HL-60 (cell line): Measurements from ENCODE around the gene RNF26.

Experiments used
- DNase-seq, 2 experiments: peaks; one replicate each; pipeline ENCODE4 v3.0.0-alpha.2; 2010 to 2020; ENCODE audit warnings: low read depth in 1 of 2, low spot score in 1 of 2
- H3K27ac ChIP-seq: fragments of 250-450 bp; sonication (Bioruptor Pico); replicated peaks from 2 replicates; pipeline ENCODE4 v1.5.1; 2020; ENCODE audit warnings: mild to moderate bottlenecking, moderate library complexity
- H3K27me3 ChIP-seq: fragments of 250-450 bp; sonication (Bioruptor Pico); 2 replicates; pipeline ENCODE4 v1.5.1; 2021; ENCODE audit warnings: mild to moderate bottlenecking, moderate library complexity; ENCODE audit not compliant: insufficient read depth, poor library complexity, severe bottlenecking
- H3K4me3 ChIP-seq: replicated peaks from 2 replicates; pipeline ENCODE4 v1.5.1; 2011; ENCODE audit warnings: mild to moderate bottlenecking, control low read depth, low read length; ENCODE audit not compliant: insufficient read depth
- CTCF ChIP-seq: IDR thresholded peaks from one replicate; pipeline ENCODE4 v1.5.1; 2011; ENCODE audit warnings: low read length, control low read depth, inconsistent platforms; ENCODE audit not compliant: insufficient read depth
- GABPA ChIP-seq: IDR thresholded peaks from 2 replicates; pipeline ENCODE4 v1.6.1; 2012; ENCODE audit warnings: low read depth
- POLR2AphosphoS5 ChIP-seq: IDR thresholded peaks from 2 replicates; pipeline ENCODE4 v1.6.1; 2012; ENCODE audit warnings: low read depth
- REST ChIP-seq: IDR thresholded peaks from 2 replicates; pipeline ENCODE4 v1.6.1; 2012; ENCODE audit warnings: low read depth; ENCODE audit not compliant: insufficient replicate concordance
- SPI1 ChIP-seq: IDR thresholded peaks from 2 replicates; pipeline ENCODE4 v1.6.1; 2012; ENCODE audit warnings: low read depth, mild to moderate bottlenecking, borderline replicate concordance

The RNF26 gene

GRCh38 chr11:119369132-119369925, 35.0 kb downstream of the RNF26 start:
- no peak for TF ChIP-seq SPI1
- no peak for TF ChIP-seq POLR2AphosphoS5
- no peak for TF ChIP-seq GABPA
- no peak for TF ChIP-seq CTCF
- TF ChIP-seq REST: no peak
- Histone ChIP-seq H3K27me3 (peaks cover 8% of the 10 kb centered on the region), H3K4me3 (no peak overlapping the region), H3K27ac (no peak overlapping the region)
- DNase-seq: no peak

GRCh38 chr11:119370486-119371046, 36.2 kb downstream of the RNF26 start:
- H3K27me3 ChIP-seq: peaks cover 2% of the 10 kb centered on the region
- no peak overlapping the region for H3K27ac ChIP-seq
- no peak for DNase-seq
- H3K4me3 ChIP-seq: no peak overlapping the region
- no peak for TF ChIP-seq GABPA
- no peak for TF ChIP-seq SPI1
- no peak for TF ChIP-seq POLR2AphosphoS5
- no peak for TF ChIP-seq REST
- TF ChIP-seq CTCF: no peak

GRCh38 chr11:119371067-119371601, 36.8 kb downstream of the RNF26 start:
- no peak for TF ChIP-seq REST
- TF ChIP-seq POLR2AphosphoS5: no peak
- TF ChIP-seq GABPA: no peak
- no peak for TF ChIP-seq CTCF
- TF ChIP-seq SPI1: no peak
- Histone ChIP-seq H3K27me3 (peaks cover 2% of the 10 kb centered on the region), H3K27ac (no peak overlapping the region), H3K4me3 (no peak overlapping the region)
- DNase-seq: no peak
